T-helper 22 cell (primary cell): ENCODE results near the gene PCMTD2.

ENCODE experiments used
- DNase-seq: peaks from one replicate; pipeline ENCODE4 v3.0.0-alpha.2; 2020; ENCODE audit warnings: low read depth

Gene PCMTD2

GRCh38 chr20:64256282-64256935 lies 861 bp downstream of the PCMTD2 start:
- no peak for DNase-seq

GRCh38 chr20:64257107-64257757 lies 1.7 kb downstream of the PCMTD2 start:
- no peak for DNase-seq

DNA sequence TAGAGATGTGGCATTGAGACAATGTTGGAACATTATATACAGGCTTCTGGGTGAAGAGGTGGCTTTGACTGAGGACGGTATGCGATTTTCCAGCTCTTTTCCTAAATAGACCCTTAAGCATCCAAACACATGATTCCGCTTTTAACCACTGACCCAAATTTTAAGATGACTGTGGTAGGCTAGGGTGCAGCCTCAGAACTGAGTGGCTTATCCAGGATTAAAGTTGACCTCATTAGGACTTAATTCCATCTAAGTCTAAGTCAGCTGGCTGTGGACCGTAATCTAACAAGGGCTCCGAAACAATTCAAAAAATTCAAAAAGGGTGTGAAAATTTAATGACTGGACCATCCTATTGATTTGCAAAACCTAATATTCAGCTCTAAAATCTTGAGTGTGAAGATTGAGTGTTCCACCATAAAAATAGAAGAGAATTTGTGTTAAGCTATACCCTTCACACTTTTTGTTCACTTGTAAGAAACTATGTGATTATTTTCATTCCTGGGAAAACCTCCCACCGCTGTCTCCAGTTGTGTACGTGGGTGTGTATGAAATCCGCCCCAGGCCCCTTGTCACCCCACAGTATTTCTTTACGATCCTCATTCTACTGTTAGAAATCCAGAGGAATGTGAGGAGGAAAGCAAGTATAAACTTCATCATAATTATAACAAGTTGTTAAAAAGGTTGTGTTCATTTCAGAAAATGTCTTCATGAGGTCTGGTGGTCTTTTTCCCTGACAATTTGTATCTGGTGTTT lies 2.7 kb downstream of the PCMTD2 start:
- DNase-seq, result no peak

- DNase-seq, result no peak
Measured at GRCh38 chr20:64260239-64260638, 4.7 kb downstream of the PCMTD2 start.

- no peak for DNase-seq
Measured at GRCh38 chr20:64261138-64261537, 5.6 kb downstream of the PCMTD2 start.

GRCh38 chr20:64264091-64264490 lies 8.5 kb downstream of the PCMTD2 start:
- DNase-seq, result no peak

DNA sequence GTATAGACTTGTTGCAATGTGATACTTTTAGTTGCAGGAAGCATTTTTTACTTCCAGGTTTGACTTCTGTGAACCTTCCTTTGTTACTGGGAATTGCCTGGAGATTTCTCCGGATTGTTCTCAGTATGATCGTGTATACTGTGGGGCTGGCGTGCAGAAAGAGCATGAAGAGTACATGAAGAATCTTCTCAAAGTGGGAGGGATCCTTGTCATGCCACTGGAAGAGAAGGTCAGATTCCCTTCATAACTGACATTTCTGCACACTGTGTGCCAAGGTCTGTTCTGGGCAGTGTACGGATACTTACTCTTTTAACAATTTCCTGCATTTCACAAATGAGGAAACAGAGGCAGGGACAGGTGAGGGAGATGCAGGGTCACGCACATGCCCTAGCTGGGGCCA lies 9.7 kb downstream of the PCMTD2 start:
- no peak for DNase-seq

DNA sequence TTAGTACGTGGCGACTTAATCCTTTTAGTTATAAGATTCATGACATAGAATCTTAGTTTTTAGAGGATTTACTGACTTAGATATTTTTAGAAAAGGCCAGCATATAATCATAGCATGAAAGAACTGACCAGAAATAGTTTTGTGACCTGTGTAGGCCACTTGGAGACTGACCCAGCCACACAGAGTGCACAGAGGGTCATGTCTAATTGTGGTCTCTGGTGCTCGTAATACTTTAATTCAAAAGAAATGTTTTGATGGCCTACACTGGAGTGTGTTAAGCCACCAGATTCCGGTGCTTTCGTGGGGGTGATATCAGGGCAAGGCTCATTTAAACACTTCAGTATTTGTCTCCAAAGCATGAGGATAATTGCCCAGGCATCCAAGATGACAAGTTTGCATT lies 11.4 kb downstream of the PCMTD2 start:
- no peak for DNase-seq

DNA sequence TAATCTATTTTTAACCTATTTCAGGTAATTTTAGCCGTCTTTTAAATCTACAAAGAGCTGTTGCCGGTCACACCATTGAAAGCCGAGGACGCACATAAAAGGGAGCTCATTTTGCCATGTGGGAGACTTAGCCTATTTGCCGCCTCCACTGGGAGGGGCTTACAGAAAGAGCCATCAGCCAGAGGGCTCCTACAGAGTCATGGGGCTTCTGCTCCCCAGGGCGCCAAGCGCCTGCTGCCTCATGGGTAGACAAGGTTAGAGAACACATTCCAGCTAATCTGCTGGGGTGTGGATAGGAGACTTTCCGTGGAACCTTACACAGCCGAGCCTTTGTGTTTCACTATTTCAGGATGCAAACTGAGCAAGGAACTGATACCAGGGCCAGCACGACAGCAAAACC lies 12.6 kb downstream of the PCMTD2 start:
- DNase-seq, result no peak

- no peak for DNase-seq
Measured at GRCh38 chr20:64269604-64270411, 14.3 kb downstream of the PCMTD2 start.

DNA sequence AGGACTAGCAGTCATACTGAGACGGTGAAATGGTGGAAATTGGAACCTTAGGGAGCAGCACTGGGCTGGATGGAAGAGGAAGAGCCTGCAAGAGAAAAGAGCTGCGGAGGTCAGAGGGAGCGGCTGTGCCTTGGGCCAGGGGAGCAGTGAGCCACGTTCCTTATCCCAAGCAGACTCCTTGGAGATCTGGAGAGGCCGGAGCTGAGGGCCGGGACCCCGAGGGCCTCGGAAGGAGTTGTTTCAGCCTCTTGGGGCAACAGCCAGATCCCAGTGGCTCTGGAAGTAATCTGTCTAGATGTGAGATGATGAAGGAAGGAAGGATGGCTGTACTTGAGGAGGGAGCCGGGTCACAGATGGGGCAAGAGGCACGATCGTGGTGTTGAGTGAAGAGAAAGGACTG lies 16.1 kb downstream of the PCMTD2 start:
- DNase-seq, result no peak

GRCh38 chr20:64273109-64273508 lies 17.6 kb downstream of the PCMTD2 start:
- no peak for DNase-seq

- DNase-seq, result no peak
Measured at GRCh38 chr20:64276817-64277216, 21.3 kb downstream of the PCMTD2 start.

DNA sequence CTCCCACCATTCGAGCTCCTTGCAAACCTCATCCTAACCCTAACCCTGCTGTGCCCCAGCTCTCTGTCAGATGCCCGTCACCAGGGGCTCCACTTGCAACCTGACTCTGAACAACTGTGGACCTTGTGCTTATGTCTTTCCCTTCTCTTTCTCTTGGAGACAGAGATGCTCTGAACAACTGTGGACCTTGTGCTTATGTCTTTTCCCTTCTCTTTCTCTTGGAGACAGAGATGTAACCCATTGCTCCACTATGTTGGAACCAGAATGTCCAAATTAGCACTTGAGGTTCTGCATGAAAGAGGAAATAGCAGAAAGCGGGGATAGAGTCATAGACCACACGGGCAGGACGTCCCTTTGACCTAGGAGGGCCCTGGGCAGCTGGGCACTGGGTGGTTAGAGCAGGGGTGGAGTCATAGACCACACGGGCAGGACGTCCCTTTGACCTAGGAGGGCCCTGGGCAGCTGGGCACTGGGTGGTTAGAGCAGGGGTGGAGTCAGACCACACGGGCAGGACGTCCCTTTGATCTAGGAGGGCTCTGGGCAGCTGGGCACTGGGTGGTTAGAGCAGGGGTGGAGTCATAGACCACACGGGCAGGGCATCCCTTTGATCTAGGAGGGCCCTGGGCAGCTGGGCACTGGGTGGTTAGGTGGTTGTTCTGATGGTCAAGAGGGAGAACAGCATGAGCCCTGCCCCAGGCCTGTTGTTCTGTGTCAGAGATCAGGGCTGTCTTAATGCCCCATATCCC lies 22.2 kb downstream of the PCMTD2 start:
- no peak for DNase-seq

DNA sequence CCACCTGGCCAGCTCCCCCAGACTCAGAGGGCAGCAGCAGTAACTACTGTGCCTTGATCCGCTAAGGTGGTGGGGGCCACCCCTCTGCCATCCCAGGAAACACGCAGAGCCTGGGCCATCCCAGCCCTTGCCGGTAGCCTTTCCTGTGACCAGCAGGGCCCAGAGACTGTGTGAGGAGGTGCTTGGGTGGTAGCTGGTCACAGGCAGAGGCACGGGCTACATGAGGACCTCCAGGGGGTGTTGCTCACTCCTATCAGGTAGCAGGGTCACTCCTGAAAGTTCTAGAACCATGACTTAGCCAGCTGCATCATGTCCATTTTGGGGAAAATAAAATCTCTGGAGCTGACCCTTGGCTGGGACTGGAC lies 22.8 kb downstream of the PCMTD2 start:
- DNase-seq, result no peak

DNA sequence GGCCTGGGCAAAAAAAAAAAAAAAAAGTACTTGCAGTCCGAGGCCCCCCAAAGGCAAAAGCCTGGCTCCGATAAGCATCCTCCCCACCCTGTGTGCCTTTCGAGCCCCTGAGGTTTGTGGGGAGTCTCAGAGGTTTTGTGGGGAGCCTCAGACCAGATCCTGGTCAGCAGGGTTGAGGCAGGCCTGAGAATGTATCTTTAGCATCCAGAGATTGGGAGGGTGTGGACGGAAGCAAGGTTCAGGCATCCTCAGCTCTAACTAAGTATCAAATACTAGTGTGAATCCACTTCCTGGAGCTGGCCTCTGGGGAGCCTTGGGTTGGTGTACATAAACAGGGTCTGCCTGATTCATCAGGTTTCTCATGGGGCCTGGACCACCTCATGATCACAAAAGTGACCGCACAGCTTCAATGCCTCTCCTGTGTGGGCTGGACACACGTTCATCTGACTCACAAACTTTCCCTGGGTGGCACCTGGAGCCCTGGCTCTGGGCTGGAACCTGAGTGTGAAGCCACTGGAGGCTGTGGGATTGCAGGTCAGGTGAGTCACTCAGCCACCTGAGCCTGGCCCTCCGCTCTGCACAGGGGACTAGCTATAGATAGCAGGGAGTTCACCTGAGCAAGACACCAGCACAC lies 24.4 kb downstream of the PCMTD2 start:
- DNase-seq, result no peak

DNA sequence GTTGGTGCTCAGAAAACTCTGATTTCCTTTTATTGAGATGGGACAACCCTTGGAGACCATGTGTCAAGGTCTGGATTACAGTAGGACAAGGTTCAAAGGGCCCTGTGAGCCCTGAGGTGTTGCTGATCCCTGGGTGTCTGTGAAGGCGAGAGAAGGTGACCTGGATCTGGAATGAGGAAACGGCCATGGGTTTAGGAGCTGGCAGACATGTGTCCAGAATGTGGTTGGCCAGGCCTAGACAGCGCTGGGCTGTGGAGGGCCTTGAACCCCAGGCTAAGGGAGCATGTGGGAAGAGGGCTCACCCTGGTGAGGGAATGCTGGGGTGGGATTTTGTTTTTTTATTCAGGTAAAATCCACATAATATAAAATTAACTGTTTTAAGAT lies 24.9 kb downstream of the PCMTD2 start:
- no peak for DNase-seq

- DNase-seq, result no peak
Measured at GRCh38 chr20:64283646-64284045, 28.1 kb downstream of the PCMTD2 start.

GRCh38 chr20:64285579-64286446 lies 30.3 kb downstream of the PCMTD2 start:
- DNase-seq, result peak; percentile 36
